GM23248 (cell line): ENCODE data around the gene MTCL1. TPM values are rescaled to one million over a fixed set of nuclear protein-coding genes. Genes with fewer than 3 reads are reported as not detected.

Source experiments
- DNase-seq: peaks from one replicate; pipeline ENCODE4 v3.0.0-alpha.2; 2015
- H2AFZ ChIP-seq: fragments of 200-600 bp; sonication (generic); 2 replicates; pipeline ENCODE4 v1.6.1; 2016; ENCODE audit warnings: antibody characterized with exemption
- H3F3A ChIP-seq: fragments of 200-600 bp; sonication (generic); 2 replicates; pipeline ENCODE4 v1.6.1; 2016; ENCODE audit warnings: mild to moderate bottlenecking, antibody characterized with exemption, mixed run types; ENCODE audit not compliant: insufficient read depth
- H3K27ac ChIP-seq: fragments of 200-600 bp; sonication (generic); 2 replicates; pipeline ENCODE4 v1.5.1; 2016; ENCODE audit warnings: mild to moderate bottlenecking
- H3K27me3 ChIP-seq: fragments of 200-600 bp; sonication (generic); replicated peaks from 2 replicates; pipeline ENCODE4 v1.6.1; 2016; ENCODE audit warnings: mild to moderate bottlenecking; ENCODE audit not compliant: insufficient read depth
- H3K36me3 ChIP-seq: fragments of 200-600 bp; sonication (generic); 2 replicates; pipeline ENCODE4 v1.6.1; 2016; ENCODE audit warnings: low read depth, mild to moderate bottlenecking
- H3K4me1 ChIP-seq: fragments of 200-600 bp; sonication (generic); 2 replicates; pipeline ENCODE4 v1.6.1; 2016; ENCODE audit warnings: mild to moderate bottlenecking; ENCODE audit not compliant: insufficient read depth
- H3K4me2 ChIP-seq: fragments of 200-600 bp; sonication (generic); one replicate; pipeline ENCODE4 v1.6.1; 2016; ENCODE audit warnings: mild to moderate bottlenecking; ENCODE audit not compliant: unreplicated experiment
- H3K4me3 ChIP-seq: fragments of 200-600 bp; sonication (generic); 2 replicates; pipeline ENCODE4 v1.5.1; 2016; ENCODE audit warnings: mild to moderate bottlenecking
- H3K79me2 ChIP-seq: fragments of 200-600 bp; sonication (generic); 2 replicates; pipeline ENCODE4 v1.6.1; 2016; ENCODE audit warnings: mild to moderate bottlenecking; ENCODE audit not compliant: insufficient read depth
- H3K9ac ChIP-seq: fragments of 200-600 bp; sonication (generic); 2 replicates; pipeline ENCODE4 v1.6.1; 2016; ENCODE audit warnings: mild to moderate bottlenecking
- H3K9me2 ChIP-seq: fragments of 200-600 bp; sonication (generic); 2 replicates; pipeline ENCODE4 v1.6.1; 2016; ENCODE audit warnings: mixed run types, mild to moderate bottlenecking, moderate library complexity; ENCODE audit not compliant: insufficient read depth
- H3K9me3 ChIP-seq: fragments of 200-600 bp; sonication (generic); one replicate; pipeline ENCODE4 v1.6.1; 2017; ENCODE audit warnings: low read depth
- H4K20me1 ChIP-seq: fragments of 200-600 bp; sonication (generic); 2 replicates; pipeline ENCODE4 v1.6.0; 2016; ENCODE audit not compliant: insufficient read depth
- EZH2 ChIP-seq: fragments of 200-600 bp; sonication (generic); IDR thresholded peaks from 2 replicates; pipeline ENCODE4 v1.6.1; 2018; ENCODE audit warnings: antibody characterized with exemption, mild to moderate bottlenecking; ENCODE audit not compliant: insufficient read depth, poor library complexity, severe bottlenecking
- EZH2phosphoT487 ChIP-seq: fragments of 200-600 bp; sonication (generic); IDR thresholded peaks from 2 replicates; pipeline ENCODE4 v1.6.1; 2018; ENCODE audit warnings: antibody characterized with exemption, moderate library complexity, mild to moderate bottlenecking, low read depth; ENCODE audit not compliant: insufficient read depth
- WGBS, 2 experiments: methylation state at CpG; one replicate each; pipeline ENCODE4 v1.1.6; 2015 to 2017; ENCODE audit warnings: low lambda C conversion rate in 2 of 2, low coverage in 1 of 2; ENCODE audit errors: missing lambda C conversion rate in 2 of 2; 5-methylcytosine and 5-hydroxymethylcytosine counted together
- in situ Hi-C: fragments of 300-500 bp; cut with MboI; formaldehyde crosslinking; loops from 2 replicates; pipeline ENCODE4 v1.15.0; 2020
- polyA plus RNA-seq: library from polyadenylated mRNA; unstranded; fragments of >200 nt; fragmentation: Nextera tagmentation; extraction: Ambion mirVana; gene quantifications from 2 replicates; pipeline ENCODE4 v1.2.1, GENCODE V29; 2016
- total RNA-seq: library from RNA; depleted of rRNA; stranded (reverse); fragments of >200 nt; shearing (Covaris generic); gene quantifications from 2 replicates; pipeline ENCODE4 v1.2.3, GENCODE V29; 2014

The MTCL1 gene
- total and polyA plus RNA-seq, 2 experiments from 2014 or later, result 10.3 to 36.9 TPM

DNA sequence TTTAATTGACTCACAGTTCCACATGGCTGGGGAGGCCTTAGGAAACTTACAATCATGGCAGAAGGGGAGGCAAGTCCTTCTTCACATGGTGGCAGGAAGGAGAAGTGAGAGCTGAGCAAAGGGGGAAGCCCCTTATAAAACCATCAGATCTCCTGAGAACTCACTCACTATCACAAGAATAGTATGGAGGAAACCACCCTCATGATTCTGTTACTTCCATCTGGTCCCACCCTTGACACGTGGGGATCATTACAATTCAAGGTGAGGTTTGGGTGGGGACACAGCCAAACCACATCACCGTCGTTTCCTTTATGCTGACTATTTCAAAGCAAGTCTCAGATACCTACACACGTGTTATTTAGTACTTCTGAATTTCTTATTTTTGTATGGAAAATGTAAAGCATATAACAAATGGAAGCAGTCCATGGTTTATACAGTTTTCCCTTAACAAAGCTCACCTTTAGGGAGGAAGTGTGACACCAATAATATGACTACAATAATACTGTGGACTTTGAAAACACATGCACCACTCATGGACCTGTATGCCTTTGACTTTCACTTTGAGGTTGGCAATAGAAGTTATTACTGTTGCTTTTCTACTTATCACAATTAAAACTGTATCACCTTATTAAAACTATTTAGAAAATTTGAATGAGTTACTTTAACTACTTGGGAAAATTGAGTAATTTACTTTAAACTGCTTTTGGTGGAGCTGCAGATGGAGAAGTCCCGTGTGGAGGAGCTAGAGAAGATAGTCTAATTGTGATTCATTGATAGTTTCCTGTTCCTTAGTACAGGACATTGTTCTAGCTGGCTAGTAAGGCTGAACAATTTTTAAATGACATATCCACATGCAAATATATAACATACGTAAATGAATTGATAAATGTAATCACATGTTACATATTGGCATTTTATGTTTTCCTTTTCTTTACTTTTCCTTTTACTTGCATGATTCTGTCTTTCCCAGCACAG, 37.3 kb downstream of the MTCL1 start:
- Histone ChIP-seq H3K79me2 (peaks cover 87% of the 10 kb centered on the region), H3K9me3 (no peaks in the 10 kb centered on the region), H3F3A (peaks cover 39% of the 10 kb centered on the region), H3K36me3 (peaks cover 18% of the 10 kb centered on the region; the same call in 1 of the 2 replicates), H4K20me1 (no peaks in the 10 kb centered on the region), H2AFZ (no peak overlapping the region), H3K9me2 (no peaks in the 10 kb centered on the region), H3K27ac (no peak overlapping the region; the same call in 1 of the 2 replicates), H3K9ac (no peak overlapping the region), H3K27me3 (no peaks in the 10 kb centered on the region), H3K4me1 (peaks cover 49% of the 10 kb centered on the region), H3K4me2 (peak overlapping the region; percentile 23), H3K4me3 (0 out of 2 replicates have a peak overlapping the region, but pooled peaks have one; percentile 6)
- TF ChIP-seq EZH2phosphoT487, result no peak
- TF ChIP-seq EZH2, result no peak
- in situ Hi-C loops, result no loop called here
- 86 to 88% methylated on average over 6 of the region's 6 CpGs for WGBS, 2 experiments
- DNase-seq, result peak; percentile 41

DNA sequence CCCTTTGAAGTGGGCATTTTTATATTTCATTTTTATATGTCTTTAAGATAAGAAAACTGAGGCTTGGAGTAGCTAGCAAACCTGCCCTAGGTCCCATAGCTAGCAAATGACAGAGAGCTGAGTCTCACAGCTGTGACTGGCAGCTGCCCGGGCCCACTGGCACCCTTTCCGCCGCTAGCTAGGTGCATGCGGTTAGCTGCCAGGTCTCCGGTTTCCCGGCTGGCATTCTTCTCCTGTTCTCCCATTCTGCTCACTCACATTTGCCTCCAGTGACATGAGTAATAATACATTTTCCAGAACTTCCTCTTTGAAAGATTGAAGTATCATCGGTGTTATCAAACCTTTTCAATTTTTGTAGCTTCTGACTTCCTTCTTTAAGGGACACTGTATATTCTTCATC, 38.7 kb downstream of the MTCL1 start:
- DNase-seq, result no peak

DNA sequence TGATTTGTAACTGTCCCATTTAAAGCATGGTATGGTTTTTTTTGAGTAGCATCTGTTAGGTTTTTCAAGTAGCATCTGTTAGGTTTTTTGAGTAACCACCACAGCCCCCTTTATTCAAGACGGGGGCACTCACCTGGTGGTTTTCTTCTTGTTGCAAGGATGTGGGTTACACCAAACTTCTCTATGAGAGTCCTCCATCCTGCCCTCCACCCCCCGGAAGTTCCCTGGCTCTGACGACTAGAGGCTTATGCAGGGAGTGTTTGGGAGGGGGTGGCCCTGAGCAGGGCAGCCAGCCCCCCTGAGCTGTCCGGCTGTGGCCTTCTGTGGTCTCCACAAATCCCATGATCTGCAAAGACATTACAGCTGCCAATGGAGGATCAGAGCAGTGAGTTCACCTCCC, 39.3 kb downstream of the MTCL1 start:
- no peak overlapping the region for H3K4me3 ChIP-seq
- TF ChIP-seq EZH2 (no peak), EZH2phosphoT487 (no peak)
- no peaks in the 10 kb centered on the region for H4K20me1 ChIP-seq
- peak overlapping the region; percentile 66 for H3K4me2 ChIP-seq
- peaks cover 56% of the 10 kb centered on the region for H3K4me1 ChIP-seq
- no peak overlapping the region for H2AFZ ChIP-seq
- H3K9ac ChIP-seq, result peak overlapping the region; percentile 62; the same call in 1 of the 2 replicates
- peaks cover 85% of the 10 kb centered on the region for H3K79me2 ChIP-seq
- H3K9me2 ChIP-seq, result no peaks in the 10 kb centered on the region
- DNase-seq, result no peak
- 78 to 84% methylated on average over 4 of the region's 4 CpGs for WGBS, 2 experiments
- no peaks in the 10 kb centered on the region for H3K9me3 ChIP-seq
- in situ Hi-C loops, result no loop called here
- H3K27me3 ChIP-seq, result no peaks in the 10 kb centered on the region
- H3K36me3 ChIP-seq, result 0 out of 2 replicates have a peak, but pooled peaks cover 5% of the 10 kb centered on the region
- peak overlapping the region; percentile 85 for H3K27ac ChIP-seq
- H3F3A ChIP-seq, result peaks cover 45% of the 10 kb centered on the region

More for the DNA sequence above, 38.7 kb downstream of the MTCL1 start:
- 96 to 97% methylated on average over 7 of the region's 7 CpGs for WGBS, 2 experiments
- H3K9ac ChIP-seq, result no peak overlapping the region
- in situ Hi-C loops, result no loop called here
- no peak overlapping the region for H3K4me2 ChIP-seq
- H3K9me3 ChIP-seq, result no peaks in the 10 kb centered on the region
- H3K79me2 ChIP-seq, result peaks cover 85% of the 10 kb centered on the region
- H4K20me1 ChIP-seq, result no peaks in the 10 kb centered on the region
- no peak overlapping the region for H2AFZ ChIP-seq
- peaks cover 45% of the 10 kb centered on the region for H3F3A ChIP-seq
- no peak for TF ChIP-seq EZH2
- TF ChIP-seq EZH2phosphoT487, result no peak
- H3K27ac ChIP-seq, result 0 out of 2 replicates have a peak overlapping the region, but pooled peaks have one; percentile 85
- H3K4me1 ChIP-seq, result peaks cover 56% of the 10 kb centered on the region
- 0 out of 2 replicates have a peak, but pooled peaks cover 5% of the 10 kb centered on the region for H3K36me3 ChIP-seq
- no peaks in the 10 kb centered on the region for H3K9me2 ChIP-seq
- H3K27me3 ChIP-seq, result no peaks in the 10 kb centered on the region
- H3K4me3 ChIP-seq, result no peak overlapping the region

DNA sequence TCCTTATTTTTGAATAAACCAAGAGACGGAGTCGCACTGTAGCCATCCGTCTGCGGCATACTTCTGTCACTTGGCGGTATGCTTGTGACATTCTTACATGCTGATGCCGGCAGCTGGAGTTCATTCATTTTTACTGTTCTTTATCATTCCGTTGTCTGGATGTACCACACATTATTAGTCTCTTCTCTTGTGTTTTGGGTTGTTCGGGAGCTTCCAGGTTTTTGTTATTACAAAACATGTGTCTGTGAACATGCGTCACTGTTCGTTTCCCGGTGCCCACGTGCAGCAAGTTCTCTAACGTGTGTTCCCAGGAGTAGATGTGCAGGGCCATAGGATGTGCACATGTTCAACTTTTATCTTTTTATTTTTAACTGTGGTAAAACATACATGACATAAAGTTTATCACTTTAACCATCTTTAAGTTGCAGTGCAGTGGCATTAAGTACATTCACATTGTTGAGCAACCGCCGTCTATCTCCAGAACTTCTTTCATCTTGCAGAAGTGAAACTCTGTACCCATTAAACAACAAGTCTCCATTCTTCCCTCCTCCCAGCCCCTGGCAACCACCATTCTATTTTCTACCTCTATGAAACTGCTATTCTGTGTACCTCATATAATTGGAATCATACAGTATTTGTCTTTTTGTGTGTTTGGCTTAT, 40.1 kb downstream of the MTCL1 start:
- peaks cover 49% of the 10 kb centered on the region for H3F3A ChIP-seq
- peak overlapping the region; percentile 66 for H3K4me2 ChIP-seq
- H4K20me1 ChIP-seq, result no peaks in the 10 kb centered on the region
- H3K9me2 ChIP-seq, result no peaks in the 10 kb centered on the region
- H3K27ac ChIP-seq, result peak overlapping the region; percentile 85
- peak overlapping the region; percentile 62 for H3K9ac ChIP-seq
- in situ Hi-C loops, result no loop called here
- H3K79me2 ChIP-seq, result peaks cover 84% of the 10 kb centered on the region
- WGBS, 2 experiments, result 14 to 16% methylated on average over 15 of the region's 15 CpGs
- H3K27me3 ChIP-seq, result no peaks in the 10 kb centered on the region
- no peak overlapping the region for H2AFZ ChIP-seq
- DNase-seq, result peak; percentile 88
- no peak for TF ChIP-seq EZH2
- no peak for TF ChIP-seq EZH2phosphoT487
- H3K4me3 ChIP-seq, result peak overlapping the region; percentile 21
- no peaks in the 10 kb centered on the region for H3K9me3 ChIP-seq
- H3K4me1 ChIP-seq, result peaks cover 60% of the 10 kb centered on the region
- H3K36me3 ChIP-seq, result 0 out of 2 replicates have a peak, but pooled peaks cover 5% of the 10 kb centered on the region
